SH-SY5Y (cell line): ENCODE measurements around the gene MLLT3.

Experiments
- GATA2 ChIP-seq: IDR thresholded peaks from 2 replicates; pipeline ENCODE4 v1.6.1; 2011; ENCODE audit warnings: mild to moderate bottlenecking, low read depth, low read length
- GATA3 ChIP-seq: IDR thresholded peaks from 2 replicates; pipeline ENCODE4 v1.6.1; 2011; ENCODE audit warnings: low read depth, mild to moderate bottlenecking, low read length, moderate library complexity

GRCh38 chr9:20643660-20644059 lies 21.4 kb upstream of the MLLT3 start:
- TF ChIP-seq GATA2 = no peak
- TF ChIP-seq GATA3 = no peak
